Measurements from ENCODE around the gene GLCE.

DNA sequence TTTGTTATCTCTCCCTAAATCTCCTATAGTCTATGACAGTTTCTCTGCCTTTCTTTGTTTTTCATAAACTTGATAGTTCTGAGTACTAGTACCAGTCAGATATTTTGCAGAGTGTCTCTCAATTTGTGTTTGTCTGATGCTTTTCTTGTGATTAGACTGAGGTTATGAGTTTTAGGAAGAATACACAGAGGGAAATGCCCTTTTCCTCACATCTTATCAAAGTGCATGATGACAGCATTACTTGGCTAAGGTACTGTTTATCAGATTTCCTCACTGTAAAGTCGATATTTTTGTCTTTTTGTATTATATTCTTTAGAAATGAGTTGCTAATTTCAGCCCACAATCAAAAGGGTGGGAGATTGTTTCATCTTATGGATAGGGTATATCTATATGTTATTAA is 45.6 kb downstream of the GLCE start:
- TF ChIP-seq SP1 (CRISPR knock-in tag; IDR thresholded peaks at IDR 0.05): no peak
- TF ChIP-seq NR4A1 (CRISPR knock-in tag; IDR thresholded peaks at IDR 0.05): no peak
- no peak for TF ChIP-seq NR4A1 (tag; IDR thresholded peaks at IDR 0.05)
